ENCODE measurements around the gene PPP2R3B. TPM values are rescaled to one million over a fixed set of nuclear protein-coding genes. Genes with fewer than 3 reads are reported as not detected.

The PPP2R3B gene
- total and polyA plus RNA-seq, 2 of the 4 experiments (the other 2 are of a cell fraction) = 13.2 to 13.3 TPM

DNA sequence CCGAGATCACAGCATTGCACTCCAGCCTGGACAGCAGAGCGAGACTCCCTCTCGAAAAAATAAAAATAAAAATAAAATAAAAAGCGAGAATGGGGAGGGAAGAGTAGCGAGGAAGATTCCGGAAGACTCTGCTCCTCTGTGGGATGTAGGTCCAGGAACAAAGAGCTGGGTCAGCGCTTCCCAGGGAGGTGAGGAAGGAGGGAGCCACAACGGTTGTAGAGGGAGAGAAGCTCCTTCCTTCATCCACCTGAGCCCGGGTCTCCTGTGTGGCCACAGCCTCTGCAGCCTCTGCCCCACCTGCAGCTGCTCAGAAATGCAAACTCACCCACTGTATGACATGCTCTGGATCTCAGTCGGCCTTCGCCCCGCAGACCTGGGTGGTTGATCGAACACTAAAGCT, 3.8 kb upstream of the PPP2R3B start:
- H4K8ac ChIP-seq (ENCODE audit: low read depth in 2 of 2, low read length in 2 of 2) = no peak overlapping the region
- CTCF ChIA-PET = no interaction called here
- H2BK5ac ChIP-seq (ENCODE audit: low read depth, low read length, poor library complexity, severe bottlenecking) = no peak overlapping the region
- no peak overlapping the region for H2BK120ac ChIP-seq (ENCODE audit: low read depth, low read length)
- no peak overlapping the region for H4K5ac ChIP-seq (ENCODE audit: low read depth, low read length)
- no peaks in the 10 kb centered on the region for H3K9me1 ChIP-seq (ENCODE audit: insufficient read depth, low read length)
- H3K4me3 ChIP-seq (ENCODE audit: insufficient read depth, low read depth, low read length) = no peak overlapping the region
- in situ Hi-C loops (cut with MboI; ENCODE audit: low sequenced_read_pairs) (no loop called here), intact Hi-C loops (cut with micrococcal nuclease) (no loop called here), dilution Hi-C loops (cut with HindIII; ENCODE audit: low sequenced_read_pairs, unreplicated experiment) (no loop called here)
- H3K4me2 ChIP-seq (ENCODE audit: low read depth, low read length) = no peak overlapping the region
- no peak overlapping the region for H3K27ac ChIP-seq (ENCODE audit: insufficient read depth, low read length)
- no peak for ATAC-seq (ENCODE audit: low read depth)
- H3K4me1 ChIP-seq (ENCODE audit: control insufficient read depth, insufficient read depth, low read length) = no peaks in the 10 kb centered on the region
- no peak overlapping the region for H3K56ac ChIP-seq (ENCODE audit: extremely low read depth, insufficient read depth, low read length)
- BruUV-seq (replicated peaks) = no TSS peak
- H4K91ac ChIP-seq (ENCODE audit: insufficient read depth, low read depth, low read length) = no peak overlapping the region
- no peaks in the 10 kb centered on the region for H3K36me3 ChIP-seq (ENCODE audit: control insufficient read depth, insufficient read depth, low read length)
- no peaks in the 10 kb centered on the region for H3K27me3 ChIP-seq (ENCODE audit: control insufficient read depth, insufficient read depth, low read length)
- H4K20me1 ChIP-seq (ENCODE audit: insufficient read depth, low read length) = no peaks in the 10 kb centered on the region
- H2AFZ ChIP-seq (replicated peaks; ENCODE audit: low read length, poor library complexity) = no peak overlapping the region
- H3K4ac ChIP-seq (ENCODE audit: low read depth, low read length) = no peak overlapping the region
- H2AK5ac ChIP-seq (ENCODE audit: low read depth, low read length) = no peak overlapping the region
- DNase-seq = no peak
- no peak for TF ChIP-seq USF2 (IDR thresholded peaks at IDR 0.05; ENCODE audit: low read depth, low read length)
- no peak for TF ChIP-seq POLR2A (IDR thresholded peaks at IDR 0.05; ENCODE audit: low read depth, low read length)
- TF ChIP-seq FOS (IDR thresholded peaks at IDR 0.05; ENCODE audit: low read depth, low read length) = no peak
- TF ChIP-seq RAD21 (IDR thresholded peaks at IDR 0.05; ENCODE audit: low read length) = no peak
- no peak for TF ChIP-seq CEBPB (IDR thresholded peaks at IDR 0.05; ENCODE audit: low read depth, low read length)
- TF ChIP-seq CHD1 (IDR thresholded peaks at IDR 0.05; ENCODE audit: low read depth, low read length) = no peak
- no peak for TF ChIP-seq MAFK (IDR thresholded peaks at IDR 0.05; ENCODE audit: low read depth, low read length)
- no peak for TF ChIP-seq CTCF (conservative IDR thresholded peaks at IDR 0.05; ENCODE audit: low read depth, low read length)
- no peak for TF ChIP-seq NFE2L2 (IDR thresholded peaks at IDR 0.05; ENCODE audit: low read depth, low read length)
- TF ChIP-seq, protein P1, sequence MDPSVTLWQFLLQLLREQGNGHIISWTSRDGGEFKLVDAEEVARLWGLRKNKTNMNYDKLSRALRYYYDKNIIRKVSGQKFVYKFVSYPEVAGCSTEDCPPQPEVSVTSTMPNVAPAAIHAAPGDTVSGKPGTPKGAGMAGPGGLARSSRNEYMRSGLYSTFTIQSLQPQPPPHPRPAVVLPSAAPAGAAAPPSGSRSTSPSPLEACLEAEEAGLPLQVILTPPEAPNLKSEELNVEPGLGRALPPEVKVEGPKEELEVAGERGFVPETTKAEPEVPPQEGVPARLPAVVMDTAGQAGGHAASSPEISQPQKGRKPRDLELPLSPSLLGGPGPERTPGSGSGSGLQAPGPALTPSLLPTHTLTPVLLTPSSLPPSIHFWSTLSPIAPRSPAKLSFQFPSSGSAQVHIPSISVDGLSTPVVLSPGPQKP (IDR thresholded peaks at IDR 0.05; ENCODE audit: borderline replicate concordance, low read depth, low read length) = no peak
- WGBS, 2 experiments (ENCODE audit: extremely low coverage in 2 of 2, insufficient read length in 1 of 2) = 100% methylated on average over 2 to 3 of the region's 13 CpGs
- no peaks in the 10 kb centered on the region for H3K9me3 ChIP-seq (ENCODE audit: control insufficient read depth, insufficient read depth, low read length)
- no peak overlapping the region for H3K23ac ChIP-seq (ENCODE audit: low read depth, low read length)
- no peak overlapping the region for H3K9ac ChIP-seq (ENCODE audit: low read depth, low read length)
- H2AK9ac ChIP-seq (replicated peaks; ENCODE audit: low read depth, low read length, poor library complexity) = no peak overlapping the region
- POLR2A ChIA-PET (ENCODE audit: unreplicated experiment) = no interaction called here
- no peak overlapping the region for H3K18ac ChIP-seq (ENCODE audit: low read depth, low read length)
- H3K14ac ChIP-seq (replicated peaks; ENCODE audit: low read depth, low read length) = no peak overlapping the region
- no peak overlapping the region for H2BK20ac ChIP-seq (ENCODE audit: low read depth, low read length)
- H2BK15ac ChIP-seq (ENCODE audit: low read depth, low read length) = no peak overlapping the region
- 0 out of 4 replicates have a peak, but pooled peaks cover 0 to 5% of the 10 kb centered on the region in 2 experiments for H3K79me1 ChIP-seq (ENCODE audit: low read depth in 1 of 2, low read length in 2 of 2)
